Measurements from ENCODE around the gene RITA1. TPM values are rescaled to one million over a fixed set of nuclear protein-coding genes. Genes with fewer than 3 reads are reported as not detected.

The RITA1 gene
- total RNA-seq, 2 donors from 2014 or later = 18.8 to 20.3 TPM

GRCh38 chr12:113184900-113185179 lies 681 bp upstream of the RITA1 start:
- Mint-ChIP-seq H3K9me3 (no peaks in the 10 kb centered on the region), H3K4me3 (peak overlapping the region; percentile 78), H3K27me3 (ENCODE audit: insufficient read depth) (no peaks in the 10 kb centered on the region), H3K4me1 (peaks cover 11% of the 10 kb centered on the region), H3K27ac (peak overlapping the region; percentile 86), H3K36me3 (ENCODE audit: low read depth) (peaks cover 40% of the 10 kb centered on the region)
- 0% methylated on average over 4 to 20 of the region's 20 CpGs for WGBS, 2 experiments (ENCODE audit: insufficient coverage in 1 of 2, insufficient read length in 1 of 2)
- peaks cover 45% of the 10 kb centered on the region for H3K36me3 ChIP-seq (ENCODE audit: control insufficient read depth, insufficient read depth, low read length)
- H3K27ac ChIP-seq (ENCODE audit: low read depth, low read length) = peak overlapping the region; percentile 98
- no peaks in the 10 kb centered on the region for H3K27me3 ChIP-seq (ENCODE audit: control insufficient read depth, insufficient read depth, low read length, poor library complexity, severe bottlenecking)
- H3K4me3 ChIP-seq (ENCODE audit: low read length) = peak overlapping the region; percentile 89
- H3K4me1 ChIP-seq (ENCODE audit: control insufficient read depth, insufficient read depth, low read length) = peaks cover 4% of the 10 kb centered on the region
- H3K9me3 ChIP-seq (ENCODE audit: control insufficient read depth, low read length) = no peaks in the 10 kb centered on the region
- DNase-seq = peak; percentile 98
- TF ChIP-seq, protein P1, sequence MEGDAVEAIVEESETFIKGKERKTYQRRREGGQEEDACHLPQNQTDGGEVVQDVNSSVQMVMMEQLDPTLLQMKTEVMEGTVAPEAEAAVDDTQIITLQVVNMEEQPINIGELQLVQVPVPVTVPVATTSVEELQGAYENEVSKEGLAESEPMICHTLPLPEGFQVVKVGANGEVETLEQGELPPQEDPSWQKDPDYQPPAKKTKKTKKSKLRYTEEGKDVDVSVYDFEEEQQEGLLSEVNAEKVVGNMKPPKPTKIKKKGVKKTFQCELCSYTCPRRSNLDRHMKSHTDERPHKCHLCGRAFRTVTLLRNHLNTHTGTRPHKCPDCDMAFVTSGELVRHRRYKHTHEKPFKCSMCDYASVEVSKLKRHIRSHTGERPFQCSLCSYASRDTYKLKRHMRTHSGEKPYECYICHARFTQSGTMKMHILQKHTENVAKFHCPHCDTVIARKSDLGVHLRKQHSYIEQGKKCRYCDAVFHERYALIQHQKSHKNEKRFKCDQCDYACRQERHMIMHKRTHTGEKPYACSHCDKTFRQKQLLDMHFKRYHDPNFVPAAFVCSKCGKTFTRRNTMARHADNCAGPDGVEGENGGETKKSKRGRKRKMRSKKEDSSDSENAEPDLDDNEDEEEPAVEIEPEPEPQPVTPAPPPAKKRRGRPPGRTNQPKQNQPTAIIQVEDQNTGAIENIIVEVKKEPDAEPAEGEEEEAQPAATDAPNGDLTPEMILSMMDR (conservative IDR thresholded peaks at IDR 0.05) = no peak
- H3K9ac ChIP-seq (ENCODE audit: extremely low read depth, low read length, poor library complexity, severe bottlenecking) = peak overlapping the region; percentile 92

GRCh38 chr12:113186033-113186365 lies 478 bp downstream of the RITA1 start:
- Mint-ChIP-seq H3K27me3 (ENCODE audit: insufficient read depth) (no peaks in the 10 kb centered on the region), H3K27ac (peak overlapping the region; percentile 39), H3K4me3 (peak overlapping the region; percentile 78), H3K36me3 (ENCODE audit: low read depth) (peaks cover 38% of the 10 kb centered on the region), H3K9me3 (no peaks in the 10 kb centered on the region), H3K4me1 (peaks cover 11% of the 10 kb centered on the region)
- H3K9me3 ChIP-seq (ENCODE audit: control insufficient read depth, low read length) = no peaks in the 10 kb centered on the region
- H3K36me3 ChIP-seq (ENCODE audit: control insufficient read depth, insufficient read depth, low read length) = peaks cover 33% of the 10 kb centered on the region
- peaks cover 4% of the 10 kb centered on the region for H3K4me1 ChIP-seq (ENCODE audit: control insufficient read depth, insufficient read depth, low read length)
- H3K4me3 ChIP-seq (ENCODE audit: low read length) = peak overlapping the region; percentile 89
- TF ChIP-seq, protein P1 (conservative IDR thresholded peaks at IDR 0.05) = no peak
- peak overlapping the region; percentile 98 for H3K27ac ChIP-seq (ENCODE audit: low read depth, low read length)
- DNase-seq = no peak
- 7 to 8% methylated on average over 10 to 11 of the region's 11 CpGs for WGBS, 2 experiments (ENCODE audit: insufficient coverage in 1 of 2, insufficient read length in 1 of 2)
- H3K27me3 ChIP-seq (ENCODE audit: control insufficient read depth, insufficient read depth, low read length, poor library complexity, severe bottlenecking) = no peaks in the 10 kb centered on the region
- peak overlapping the region; percentile 92 for H3K9ac ChIP-seq (ENCODE audit: extremely low read depth, low read length, poor library complexity, severe bottlenecking)

GRCh38 chr12:113186666-113187325 lies 1.3 kb downstream of the RITA1 start:
- WGBS, 2 experiments (ENCODE audit: insufficient coverage in 1 of 2, insufficient read length in 1 of 2) = 90 to 91% methylated on average over 10 to 16 of the region's 16 CpGs
- Mint-ChIP-seq H3K4me1 (peaks cover 11% of the 10 kb centered on the region), H3K36me3 (ENCODE audit: low read depth) (peaks cover 40% of the 10 kb centered on the region), H3K9me3 (no peaks in the 10 kb centered on the region), H3K4me3 (peak overlapping the region; percentile 78), H3K27me3 (ENCODE audit: insufficient read depth) (no peaks in the 10 kb centered on the region), H3K27ac (no peak overlapping the region)
- Histone ChIP-seq H3K9ac (ENCODE audit: extremely low read depth, low read length, poor library complexity, severe bottlenecking) (no peak overlapping the region), H3K27me3 (ENCODE audit: control insufficient read depth, insufficient read depth, low read length, poor library complexity, severe bottlenecking) (no peaks in the 10 kb centered on the region), H3K9me3 (ENCODE audit: control insufficient read depth, low read length) (no peaks in the 10 kb centered on the region), H3K27ac (ENCODE audit: low read depth, low read length) (no peak overlapping the region), H3K4me1 (ENCODE audit: control insufficient read depth, insufficient read depth, low read length) (peaks cover 4% of the 10 kb centered on the region), H3K4me3 (ENCODE audit: low read length) (peak overlapping the region; percentile 89), H3K36me3 (ENCODE audit: control insufficient read depth, insufficient read depth, low read length) (peaks cover 37% of the 10 kb centered on the region)
- DNase-seq = no peak
- TF ChIP-seq, protein P1 (conservative IDR thresholded peaks at IDR 0.05) = no peak
